K562 (cell line): ENCODE measurements around the gene NDRG3. TPM values are rescaled to one million over a fixed set of nuclear protein-coding genes. Genes with fewer than 3 reads are reported as not detected.

Experiments
- ATAC-seq: fragments of 200-7000 bp; cut with Tn5 transposase; 3 replicates; pipeline ENCODE4 v1.9.1; 2020; ENCODE audit warnings: moderate library complexity
- BruUV-seq: library from RNA; stranded (reverse); fragments of 400-500 nt; replicated peaks from 2 replicates; lab custom pipeline; 2021; lab: Mats Ljungman, UMichigan
- CTCF ChIA-PET: fragments of 300-600 bp; formaldehyde crosslinking; extraction: SDS; loops from one replicate; lab custom pipeline; 2021; ENCODE audit warnings: low intra/inter-chr PET ratio; lab: Yijun Ruan, JAX
- POLR2A ChIA-PET: fragments of 300-600, 350-650 bp; sonication (Branson Sonifier 250); formaldehyde crosslinking; extraction: SDS; loops from one replicate; lab custom pipeline; 2021; ENCODE audit warnings: antibody characterized with exemption, inconsistent platforms; lab: Yijun Ruan, JAX
- DNase-seq, 4 experiments: peaks; one replicate each; pipeline versions ENCODE4 v3.0.0 to v3.0.0-alpha.2; 2011 to 2018; ENCODE audit warnings: low spot score in 3 of 4, mixed read lengths in 3 of 4; ENCODE audit errors: extremely low read depth in 1 of 4
- FAIRE-seq: peaks from 2 replicates; lab custom pipeline; 2011; peaks lifted over from hg19 to GRCh38; lab: Jason Lieb, UNC
- H2AFZ ChIP-seq: 2 replicates; pipeline ENCODE4 v1.6.0; 2011; ENCODE audit warnings: low read depth, low read length, control low read depth, inconsistent platforms
- H3K27ac ChIP-seq: fragments of 200-600 bp; 3 replicates; pipeline ENCODE4 v1.8.0; 2011; ENCODE audit warnings: low read depth, mild to moderate bottlenecking, control low read depth, inconsistent platforms, low read length, moderate library complexity, mixed read lengths; ENCODE audit errors: extremely low read depth
- H3K27me3 ChIP-seq, 2 experiments: fragments of 300-600 bp in 1 of 2; 2 replicates in 1 of 2; 3 replicates in 1 of 2; pipeline versions ENCODE4 v1.6.0 to v1.8.0; 2011; ENCODE audit warnings: inconsistent platforms in 2 of 2, low read length in 2 of 2, mild to moderate bottlenecking in 1 of 2, mixed read lengths in 1 of 2, moderate library complexity in 1 of 2; ENCODE audit not compliant: control insufficient read depth in 2 of 2, insufficient read depth in 2 of 2
- H3K36me3 ChIP-seq: fragments of 300-600 bp; 3 replicates; pipeline ENCODE4 v1.8.0; 2011; ENCODE audit warnings: mild to moderate bottlenecking, low read length, inconsistent platforms; ENCODE audit not compliant: control insufficient read depth, insufficient read depth
- H3K4me1 ChIP-seq, 2 experiments: fragments of 200-600 bp in 1 of 2; replicated peaks in 1 of 2; 2 replicates in 1 of 2; 3 replicates in 1 of 2; pipeline versions ENCODE4 v1.5.1 to v1.8.0; 2011; ENCODE audit warnings: inconsistent platforms in 2 of 2, low read length in 2 of 2, mild to moderate bottlenecking in 1 of 2, mixed read lengths in 1 of 2, moderate library complexity in 1 of 2; ENCODE audit not compliant: control insufficient read depth in 2 of 2, insufficient read depth in 2 of 2
- H3K4me2 ChIP-seq: 2 replicates; pipeline ENCODE4 v1.6.1; 2011; ENCODE audit warnings: low read length, control low read depth, inconsistent platforms, mixed read lengths; ENCODE audit not compliant: insufficient read depth
- H3K4me3 ChIP-seq: fragments of 200-600 bp; sonication (generic), shearing (Covaris generic); 2 replicates; pipeline ENCODE4 v1.5.1; 2016; ENCODE audit warnings: control low read depth, inconsistent platforms
- H3K79me2 ChIP-seq: fragments of 200-600 bp; 3 replicates; pipeline ENCODE4 v1.8.0; 2011; ENCODE audit warnings: low read length, inconsistent platforms; ENCODE audit not compliant: control insufficient read depth, insufficient read depth
- H3K9ac ChIP-seq, 2 experiments: 2 replicates each; pipeline versions ENCODE4 v1.6.0 to v1.6.1; 2011; ENCODE audit warnings: low read depth in 2 of 2, low read length in 2 of 2, control low read depth in 1 of 2, inconsistent platforms in 1 of 2, mild to moderate bottlenecking in 1 of 2, mixed read lengths in 1 of 2; ENCODE audit not compliant: insufficient read depth in 1 of 2
- H3K9me1 ChIP-seq: one replicate; pipeline ENCODE4 v1.6.0; 2011; ENCODE audit warnings: inconsistent platforms, mild to moderate bottlenecking, low read length, moderate library complexity; ENCODE audit not compliant: control insufficient read depth, insufficient read depth
- H3K9me3 ChIP-seq: replicated peaks from 2 replicates; pipeline ENCODE4 v1.5.1; 2011; ENCODE audit warnings: low read depth, low read length, inconsistent platforms; ENCODE audit not compliant: control insufficient read depth, insufficient read depth
- H4K20me1 ChIP-seq: replicated peaks from 2 replicates; pipeline ENCODE4 v1.6.1; 2011; ENCODE audit warnings: low read length, inconsistent platforms, mixed read lengths; ENCODE audit not compliant: control insufficient read depth, insufficient read depth
- MYBL2 ChIP-seq, 2 experiments: fragments of 450-650 bp in 1 of 2; sonication (generic) in 1 of 2; formaldehyde crosslinking in 1 of 2; IDR thresholded peaks; 2 replicates each; pipeline versions ENCODE4 v1.6.1 to v1.8.1; 2017 to 2022; ENCODE audit warnings: borderline replicate concordance in 1 of 2, inconsistent platforms in 1 of 2, low read depth in 1 of 2, mild to moderate bottlenecking in 1 of 2, missing genetic modification reagents in 1 of 2, moderate library complexity in 1 of 2
- NCOA4 ChIP-seq: fragments of 450-650 bp; IDR thresholded peaks from 2 replicates; pipeline ENCODE4 v1.6.1; 2018; ENCODE audit warnings: mild to moderate bottlenecking; ENCODE audit not compliant: partially characterized antibody
- SMAD1 ChIP-seq: fragments of 150-350 bp; IDR thresholded peaks from 2 replicates; pipeline ENCODE4 v1.6.1; 2014; ENCODE audit warnings: low read length, low read depth; ENCODE audit not compliant: partially characterized antibody
- YY1 ChIP-seq, 3 experiments: IDR thresholded peaks; 2 replicates each; pipeline ENCODE4 v1.6.1; 2011; ENCODE audit warnings: low read length in 2 of 3, mild to moderate bottlenecking in 2 of 3, moderate library complexity in 2 of 3, borderline replicate concordance in 1 of 3, control low read depth in 1 of 3, low read depth in 1 of 3; ENCODE audit not compliant: insufficient read depth in 3 of 3, insufficient replicate concordance in 2 of 3, control insufficient read depth in 1 of 3, insufficient read length in 1 of 3; ENCODE audit errors: extremely low read depth in 1 of 3
- ZBTB33 ChIP-seq: sonication (generic); formaldehyde crosslinking; IDR thresholded peaks from 2 replicates; pipeline ENCODE4 v1.8.1; 2023; ENCODE audit warnings: mild to moderate bottlenecking, missing genetic modification reagents
- ZNF263 ChIP-seq: sonication (generic); formaldehyde crosslinking; IDR thresholded peaks from 2 replicates; pipeline ENCODE4 v1.8.0; 2022; ENCODE audit warnings: mild to moderate bottlenecking, missing genetic modification reagents, borderline replicate concordance
- ZNF274 ChIP-seq: IDR thresholded peaks from 2 replicates; pipeline ENCODE4 v1.6.1; 2011; ENCODE audit warnings: low read depth, mild to moderate bottlenecking, low read length, moderate library complexity, borderline replicate concordance
- WGBS: fragments of 100-300 bp; shearing (Covaris generic); methylation state at CpG from one replicate; pipeline ENCODE4 v1.1.6; 2016; ENCODE audit warnings: low coverage, mixed read lengths; ENCODE audit not compliant: insufficient coverage; ENCODE audit errors: missing lambda C conversion rate; 5-methylcytosine and 5-hydroxymethylcytosine counted together
- in situ Hi-C: fragments of 300-500 bp; cut with MboI; formaldehyde crosslinking; loops from 4 replicates; pipeline ENCODE4 v1.15.0; 2018; ENCODE audit warnings: inconsistent platforms, mixed read lengths
- intact Hi-C: fragments of 100-400 bp; cut with micrococcal nuclease; formaldehyde crosslinking; loops from 2 replicates; pipeline ENCODE4 v1.14.2; 2022
- polyA plus RNA-seq, 8 experiments: library from polyadenylated mRNA; depleted of rRNA in 4 of 8; stranded (reverse) in 5 of 8; unstranded in 3 of 8; fragments of >200 nt; fragmentation: Nextera tagmentation in 2 of 8; fragmentation: Illumina TruSeq in 1 of 8; extraction: Ambion mirVana in 2 of 8; extraction: Trizol in 1 of 8; gene quantifications; 2 replicates each; pipeline versions ENCODE4 v1.2.1 to v1.2.3, GENCODE V29; 2011 to 2014; ENCODE audit warnings: inconsistent platforms in 1 of 8, missing spikeins in 1 of 8
- total RNA-seq, 7 experiments: library from RNA; depleted of rRNA in 6 of 7; stranded (reverse); fragments of >200 nt in 6 of 7; fragmentation: Illumina TruSeq in 2 of 7; extraction: Trizol in 2 of 7; gene quantifications; 2 replicates each; pipeline versions ENCODE4 v1.2.1 to v1.2.3, GENCODE V29; 2011 to 2021; ENCODE audit warnings: low replicate concordance in 1 of 7

NDRG3 gene
- total and polyA plus RNA-seq, 9 of the 15 experiments (the other 6 are each of a cell fraction or from before 2014, with no cell fraction given): 14.6 to 39.4 (median 24.4) TPM

DNA sequence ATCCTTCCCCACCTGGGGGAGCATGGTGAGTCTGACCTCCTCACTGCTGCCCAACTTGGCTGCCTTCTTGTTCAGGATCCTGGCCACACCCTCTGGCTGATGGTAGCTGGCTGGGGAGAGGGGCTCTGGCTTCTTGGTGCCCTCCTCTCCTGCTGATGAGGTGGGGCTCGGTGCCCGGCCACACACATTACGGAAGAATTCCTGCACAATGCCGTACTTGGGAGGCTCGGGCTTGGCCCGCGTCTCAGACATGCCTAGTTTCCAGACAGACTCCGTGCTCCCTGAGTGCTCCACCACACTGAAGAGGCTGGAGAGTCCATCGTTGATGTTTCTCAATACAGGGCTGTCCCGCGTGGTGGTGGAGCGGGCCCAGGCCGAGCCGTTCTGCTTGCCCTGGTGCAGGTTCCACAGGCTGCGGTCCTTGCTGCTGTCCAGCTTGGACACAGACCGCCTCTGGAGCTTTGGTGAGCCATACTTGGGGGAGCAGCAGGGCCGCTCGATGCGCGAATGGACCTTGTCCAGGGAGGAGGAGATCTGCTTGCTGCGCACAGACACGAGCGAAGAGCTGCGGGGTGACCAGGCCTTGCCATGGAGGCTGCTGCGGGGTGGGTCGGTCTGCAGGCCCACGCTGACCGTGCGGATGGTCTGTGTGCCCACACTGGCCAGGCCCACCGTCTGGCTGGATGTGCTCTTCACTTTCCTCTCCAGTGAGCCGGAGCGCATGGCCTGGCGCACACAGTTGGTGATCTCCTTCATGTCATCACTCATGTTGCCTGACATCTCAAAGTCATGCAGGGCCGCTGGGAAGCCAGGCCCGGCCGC lies 47.6 kb upstream of the NDRG3 start:
- H3K9me3 ChIP-seq: no peaks in the 10 kb centered on the region
- BruUV-seq: no TSS peak
- TF ChIP-seq ZNF263 (CRISPR knock-in tag) (peak; percentile 84), SMAD1 (no peak), NCOA4 (no peak), YY1 (IDR thresholded peaks at IDR 0.05; ENCODE audit: borderline replicate concordance in 1 of 3, control insufficient read depth in 1 of 3, extremely low read depth in 1 of 3, insufficient read depth in 3 of 3, insufficient read length in 1 of 3, insufficient replicate concordance in 2 of 3, low read depth in 1 of 3, low read length in 2 of 3) (no peak), MYBL2 (IDR thresholded peaks at IDR 0.05; ENCODE audit: low read depth) (no peak), MYBL2 (CRISPR knock-in tag; IDR thresholded peaks at IDR 0.05; ENCODE audit: borderline replicate concordance) (no peak), ZNF274 (no peak), ZBTB33 (0 out of 2 replicates have a peak, but pooled peaks have one; percentile 47)
- H3K4me3 ChIP-seq: no peak overlapping the region
- no peak overlapping the region for H2AFZ ChIP-seq
- POLR2A ChIA-PET: interaction anchor here (1.5 kb wide), 1 partner anchor 20 kb away, joined by 3 read pairs; the partner anchor contains the start of gene DSN1
- H3K9ac ChIP-seq: no peak overlapping the region; a peak in 1 of 4 replicates
- peaks cover 0 to 8% of the 10 kb centered on the region in 2 experiments; a peak in 2 of 5 replicates for H3K4me1 ChIP-seq
- intact Hi-C loops: no loop called here
- H3K27ac ChIP-seq: no peak overlapping the region
- ATAC-seq (no peak), DNase-seq (no peak), FAIRE-seq (no peak)
- CTCF ChIA-PET: no interaction called here
- in situ Hi-C loops: no loop called here
- H3K36me3 ChIP-seq: peaks cover 75% of the 10 kb centered on the region
- 94% methylated on average over 30 of the region's 36 CpGs for WGBS
- no peaks in the 10 kb centered on the region for H4K20me1 ChIP-seq
- no peaks in the 10 kb centered on the region for H3K27me3 ChIP-seq
- H3K4me2 ChIP-seq: no peak overlapping the region
- no peaks in the 10 kb centered on the region for H3K79me2 ChIP-seq
- H3K9me1 ChIP-seq: no peaks in the 10 kb centered on the region
